T-cell (primary cell): ENCODE results near the gene SPATA25. TPM values are rescaled to one million over a fixed set of nuclear protein-coding genes. Genes with fewer than 3 reads are reported as not detected.

ENCODE experiments used
- ATAC-seq, 4 experiments: fragments of 200-7000 bp in 3 of 4; fragments of 150-1000 bp in 1 of 4; cut with Tn5 transposase; replicated peaks in 1 of 4; 1 replicate in 3 of 4; 2 replicates in 1 of 4; pipeline ENCODE4 v1.10.0; 2021; ENCODE audit warnings: moderate library complexity in 3 of 4, mild to moderate bottlenecking in 2 of 4, moderate number of reproducible peaks in 1 of 4
- CTCF ChIA-PET, 2 donors: fragments of 300-600 bp; sonication (Branson Sonifier 250); formaldehyde crosslinking; loops; one replicate each; lab custom pipeline; 2022; ENCODE audit warnings: antibody characterized with exemption in 2 of 2; lab: Charles Lee
- POLR2A ChIA-PET, 2 donors: fragments of 300-600 bp; sonication (Branson Sonifier 250); formaldehyde crosslinking; loops; one replicate each; lab custom pipeline; 2022; ENCODE audit warnings: antibody characterized with exemption in 2 of 2; lab: Charles Lee
- DNase-seq, 35 experiments: peaks; one replicate each; pipeline versions ENCODE4 v3.0.0 to v3.0.0-alpha.2; 2013 to 2023
- H3K27ac ChIP-seq: one replicate; pipeline ENCODE4 v1.5.1; 2013; ENCODE audit warnings: low read length
- H3K27me3 ChIP-seq, 2 experiments: replicated peaks in 1 of 2; 1 replicate in 1 of 2; 2 replicates in 1 of 2; pipeline versions ENCODE4 v1.6.1 to v1.7.0; 2013; ENCODE audit warnings: low read length in 1 of 2, mixed read lengths in 1 of 2; ENCODE audit not compliant: control insufficient read depth in 2 of 2, insufficient read depth in 2 of 2; ENCODE audit errors: extremely low read depth in 1 of 2
- H3K36me3 ChIP-seq, 2 donors: 1 replicate in 1 of 2; 2 replicates in 1 of 2; pipeline versions ENCODE4 v1.6.1 to v1.7.0; 2013; ENCODE audit warnings: low read length in 1 of 2; ENCODE audit not compliant: control insufficient read depth in 2 of 2, insufficient read depth in 1 of 2; ENCODE audit errors: extremely low read depth in 1 of 2
- H3K4me1 ChIP-seq, 2 experiments: 1 replicate in 1 of 2; 2 replicates in 1 of 2; pipeline versions ENCODE4 v1.6.1 to v1.7.0; 2013; ENCODE audit warnings: low read length in 2 of 2, mixed read lengths in 1 of 2; ENCODE audit not compliant: insufficient read depth in 2 of 2, control insufficient read depth in 1 of 2; ENCODE audit errors: extremely low read depth in 1 of 2
- H3K4me3 ChIP-seq, 2 donors: 1 replicate in 1 of 2; 2 replicates in 1 of 2; pipeline versions ENCODE4 v1.5.1 to v1.7.0; 2013; ENCODE audit warnings: mild to moderate bottlenecking in 2 of 2, low read length in 1 of 2, moderate library complexity in 1 of 2; ENCODE audit not compliant: control insufficient read depth in 1 of 2; ENCODE audit errors: extremely low read depth in 1 of 2
- H3K9me3 ChIP-seq: 2 replicates; pipeline ENCODE4 v1.7.0; 2013
- H3K27ac Mint-ChIP-seq, 2 donors: one replicate each; pipeline ENCODE4 v1.8.0; 2020 to 2021; ENCODE audit warnings: mild to moderate bottlenecking in 2 of 2, mixed read lengths in 2 of 2
- H3K27me3 Mint-ChIP-seq, 2 donors: one replicate each; pipeline ENCODE4 v1.8.0; 2021 to 2022; ENCODE audit warnings: mixed read lengths in 2 of 2
- H3K36me3 Mint-ChIP-seq: one replicate; pipeline ENCODE4 v1.8.0; 2021; ENCODE audit warnings: mixed read lengths
- H3K4me1 Mint-ChIP-seq, 3 donors: one replicate each; pipeline ENCODE4 v1.8.0; 2020 to 2022; ENCODE audit warnings: mixed read lengths in 3 of 3, mild to moderate bottlenecking in 1 of 3
- H3K4me3 Mint-ChIP-seq, 3 donors: one replicate each; pipeline ENCODE4 v1.8.0; 2020 to 2022; ENCODE audit warnings: mild to moderate bottlenecking in 3 of 3, mixed read lengths in 3 of 3, moderate library complexity in 3 of 3
- H3K9me3 Mint-ChIP-seq, 3 donors: one replicate each; pipeline ENCODE4 v1.8.0; 2020 to 2022; ENCODE audit warnings: mixed read lengths in 3 of 3
- WGBS: methylation state at CpG from one replicate; pipeline ENCODE4 v1.1.5; 2013; ENCODE audit warnings: missing lambda C conversion rate; ENCODE audit not compliant: insufficient coverage; 5-methylcytosine and 5-hydroxymethylcytosine counted together
- total RNA-seq, 35 experiments: library from RNA in 6 of 35; stranded (reverse) in 6 of 35; fragments of 120-200 nt in 1 of 35; gene quantifications; one replicate each; pipeline versions ENCODE4 v1.2.1 to v1.2.4 and lab custom pipeline; 2013 to 2026

SPATA25 gene
- 1 to 10 TPM in 4 of 5 donors, under 1 TPM in 1; 0.68 to 4.6 (median 3.6) TPM for total RNA-seq
- total RNA-seq (2013): 2.2 TPM
- total RNA-seq (lab: John Stamatoyannopoulos, UW): 0.18 to 3.9 (median 1.6) reads per million in 29 experiments

DNA sequence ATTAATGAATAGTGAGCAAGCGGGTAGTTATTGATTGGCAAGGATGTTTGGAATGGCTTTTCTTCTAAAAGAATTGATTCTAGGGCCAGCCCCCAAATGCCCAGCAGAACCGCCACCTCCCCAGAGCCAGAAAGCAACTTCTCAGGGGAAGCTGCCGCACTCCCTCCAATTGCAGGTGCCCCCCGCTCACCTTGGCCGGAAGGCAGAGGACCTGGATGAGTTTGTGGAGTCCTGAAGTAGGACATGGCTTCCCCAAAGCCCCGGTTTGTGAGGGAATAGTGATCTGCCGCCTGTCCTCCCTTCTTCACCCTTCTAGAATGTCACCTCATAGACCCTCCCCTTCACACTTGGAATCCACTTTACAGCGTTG, at the start of gene SPATA25:
TSS of gene SPATA25 (minus strand) at position 277 of the 370 bp plus-strand sequence. CDS start at position 245, 32 bp downstream.
- H3K4me3 Mint-ChIP-seq: no peak within 1 kb of the TSS
- ChIA-PET CTCF (no interaction called here), POLR2A (no interaction called here)
- no peaks in the 10 kb centered on the region for H3K27me3 ChIP-seq
- H3K4me3 ChIP-seq: no peak within 1 kb of the TSS
- H3K36me3 ChIP-seq: peaks cover 10 to 22% of the 10 kb centered on the region in 2 donors
- H3K27ac ChIP-seq: no peak within 1 kb of the TSS
- H3K36me3 Mint-ChIP-seq: peaks cover 16% of the 10 kb centered on the region
- H3K27ac Mint-ChIP-seq: peak within 1 kb of the TSS; percentile 36 to 52
- H3K9me3 Mint-ChIP-seq: no peaks in the 10 kb centered on the region
- WGBS: no CpG with 5 or more reads among the region's 8 CpGs
- ATAC-seq (no peak), DNase-seq (no peak)
- no peaks in the 10 kb centered on the region for H3K27me3 Mint-ChIP-seq
- H3K4me1 Mint-ChIP-seq: peaks cover 43 to 57% (median 56%) of the 10 kb centered on the region in 3 donors
- peaks cover 4 to 36% of the 10 kb centered on the region in 2 experiments for H3K4me1 ChIP-seq
- no peaks in the 10 kb centered on the region for H3K9me3 ChIP-seq

- WGBS: 0% methylated on average over 15 of the region's 21 CpGs
- POLR2A ChIA-PET: interaction anchor here (0.6 to 2.4 kb wide), 14 partner anchors 18 to 1743 kb away, joined by 4 to 25 read pairs (median 10); partner anchors contain the start of gene ZSWIM1 (in 1 of the 2)
- H3K9me3 Mint-ChIP-seq: no peaks in the 10 kb centered on the region
- peaks cover 5 to 39% of the 10 kb centered on the region in 2 donors for H3K36me3 ChIP-seq
- DNase-seq: peak in 8 of 35 experiments; percentile 16 to 47 (median 22)
- H3K27ac Mint-ChIP-seq: peak overlapping the region; percentile 95 to 98
- no peaks in the 10 kb centered on the region for H3K27me3 Mint-ChIP-seq
- peak overlapping the region; percentile 93 for H3K27ac ChIP-seq
- ATAC-seq: peak in 1 of 4 experiments; percentile 2
- H3K4me3 Mint-ChIP-seq: peak overlapping the region; percentile 87 to 97 (median 90)
- no peaks in the 10 kb centered on the region for H3K9me3 ChIP-seq
- no peaks in the 10 kb centered on the region for H3K27me3 ChIP-seq
- H3K36me3 Mint-ChIP-seq: peaks cover 25% of the 10 kb centered on the region
- peaks cover 21 to 42% (median 31%) of the 10 kb centered on the region in 3 donors for H3K4me1 Mint-ChIP-seq
- CTCF ChIA-PET: interaction anchor here (0.6 to 1.2 kb wide), 7 partner anchors 16 to 809 kb away, joined by 4 to 15 read pairs (median 4); no protein-coding TSS in a partner anchor
- H3K4me3 ChIP-seq: peak overlapping the region; percentile 98 to 100
- H3K4me1 ChIP-seq: peaks cover 5 to 32% of the 10 kb centered on the region in 2 experiments
Observed at GRCh38 chr20:45935416-45936046, 48.1 kb upstream of the SPATA25 start.

DNA sequence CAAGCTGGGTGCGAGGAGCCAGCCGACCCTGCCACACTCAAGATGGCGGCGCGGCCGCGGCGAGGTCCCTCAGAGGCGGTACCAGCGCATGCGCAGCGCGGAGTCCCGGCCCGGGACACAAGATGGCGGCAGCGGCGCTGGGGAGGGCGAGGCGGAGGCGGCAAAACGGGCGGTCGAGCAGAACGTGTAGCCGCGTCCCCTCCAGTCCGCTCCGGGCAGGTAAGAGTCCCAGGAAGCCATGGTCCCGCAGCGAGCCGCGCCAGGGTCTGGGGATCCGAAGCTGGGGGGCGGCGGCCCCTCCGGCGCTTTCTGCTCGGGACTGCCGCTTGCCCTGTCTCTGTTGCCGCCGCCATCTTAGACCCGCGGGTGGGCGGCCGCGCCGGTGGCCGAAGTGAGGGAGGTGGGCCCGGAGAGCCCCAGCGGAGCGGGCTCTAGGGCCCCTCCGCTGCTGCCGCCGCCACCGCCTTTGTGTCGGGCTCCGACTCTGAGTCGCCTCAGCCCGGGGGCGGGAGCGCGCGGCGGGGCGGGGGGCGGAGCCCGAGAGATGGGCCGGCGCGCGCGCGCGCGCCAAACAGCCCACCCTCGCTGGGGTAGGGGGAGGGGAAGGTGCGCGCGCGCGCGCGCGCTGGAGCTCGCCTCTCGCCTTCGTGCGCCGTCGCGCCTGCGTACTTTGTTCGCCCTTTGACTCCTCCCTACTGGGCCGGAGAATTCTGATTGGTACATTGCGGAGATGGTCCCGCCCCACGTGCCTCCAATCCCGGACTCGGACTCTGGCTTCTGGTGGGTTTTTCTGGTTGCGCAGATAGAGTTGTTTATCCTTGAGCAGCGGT, 47.4 kb upstream of the SPATA25 start, which contains the start of gene PCIF1:
TSS of gene PCIF1 (plus strand) at position 98 of the 830 bp plus-strand sequence. CDS start 4,317 bp downstream, outside the sequence.
- Mint-ChIP-seq H3K27ac (peak within 1 kb of the TSS; percentile 95 to 98), H3K27me3 (no peaks in the 10 kb centered on the region), H3K36me3 (peaks cover 19% of the 10 kb centered on the region), H3K9me3 (no peaks in the 10 kb centered on the region), H3K4me3 (peak within 1 kb of the TSS; percentile 93 to 97 (median 97)), H3K4me1 (peaks cover 21 to 42% (median 31%) of the 10 kb centered on the region in 3 donors)
- Histone ChIP-seq H3K27me3 (no peaks in the 10 kb centered on the region), H3K4me1 (peaks cover 5 to 32% of the 10 kb centered on the region in 2 experiments), H3K9me3 (no peaks in the 10 kb centered on the region), H3K36me3 (peaks cover 5 to 32% of the 10 kb centered on the region in 2 donors), H3K4me3 (peak within 1 kb of the TSS; percentile 98 to 100), H3K27ac (peak within 1 kb of the TSS; percentile 99)
- DNase-seq (peak; percentile 94 to 100 (median 97)), ATAC-seq (peak; percentile 81 to 83 (median 82))
- ChIA-PET POLR2A (interaction anchor here (0.6 to 2.4 kb wide), 15 partner anchors 19 to 1742 kb away, joined by 3 to 25 read pairs (median 8); partner anchors contain the start of gene ZSWIM1 (in 1 of the 2)), CTCF (interaction anchor here (0.6 to 1.2 kb wide), 7 partner anchors 17 to 810 kb away, joined by 3 to 15 read pairs (median 4); no protein-coding TSS in a partner anchor)
- WGBS: under 1% methylated on average over 66 of the region's 102 CpGs

DNA sequence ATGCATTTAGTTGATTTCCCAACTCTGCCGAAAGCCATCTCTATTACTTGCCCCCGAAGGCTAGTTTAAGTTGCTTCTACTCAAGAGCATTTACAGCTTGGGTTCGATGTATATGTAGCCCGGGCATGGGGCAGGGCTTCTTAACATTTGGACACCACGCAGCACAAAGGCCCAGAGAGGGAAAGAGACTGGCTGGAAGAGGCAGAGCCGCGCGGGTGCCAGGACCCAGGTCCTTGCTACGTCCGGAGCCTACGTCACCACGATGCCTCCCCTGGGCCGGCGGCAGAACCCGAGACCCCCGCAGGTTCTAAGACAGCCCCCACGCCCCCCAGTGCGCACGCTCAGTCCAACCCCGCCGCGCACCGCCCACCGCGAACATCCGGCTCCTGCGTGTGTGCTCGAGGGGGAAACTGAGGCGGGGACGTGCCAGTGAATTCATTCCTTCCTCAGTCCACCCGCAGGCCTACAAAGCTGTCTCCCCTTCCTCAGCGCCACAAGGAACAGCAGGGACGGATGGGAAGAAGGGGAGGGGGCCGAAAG, 46.7 kb upstream of the SPATA25 start:
- POLR2A ChIA-PET: interaction anchor here (0.6 to 2.4 kb wide), 5 partner anchors 36 to 157 kb away, joined by 3 to 25 read pairs (median 4); partner anchors contain the start of gene ZSWIM1 (in 1 of the 2)
- CTCF ChIA-PET: interaction anchor here (0.5 to 1.2 kb wide), 10 partner anchors 18 to 135 kb away, joined by 3 to 15 read pairs (median 3); partner anchors contain the start of genes CTSA (in 1 of the 2), NEURL2 (in 1 of the 2) and ZNF335 (in 1 of the 2)
- DNase-seq (peak in 8 of 35 experiments; percentile 10 to 45 (median 30)), ATAC-seq (peak; percentile 4 to 16 (median 8))
- Histone ChIP-seq H3K4me1 (peaks cover 5 to 32% of the 10 kb centered on the region in 2 experiments), H3K27ac (peak overlapping the region; percentile 99), H3K36me3 (peaks cover 3 to 25% of the 10 kb centered on the region in 2 donors), H3K9me3 (no peaks in the 10 kb centered on the region), H3K4me3 (peak overlapping the region; percentile 85 to 100), H3K27me3 (no peaks in the 10 kb centered on the region)
- WGBS: 1% methylated on average over 28 of the region's 34 CpGs
- Mint-ChIP-seq H3K27me3 (no peaks in the 10 kb centered on the region), H3K36me3 (peaks cover 14% of the 10 kb centered on the region), H3K27ac (peak overlapping the region; percentile 95 to 97), H3K4me3 (peak overlapping the region; percentile 93 to 97 (median 97)), H3K9me3 (no peaks in the 10 kb centered on the region), H3K4me1 (peaks cover 16 to 39% (median 31%) of the 10 kb centered on the region in 3 donors)

GRCh38 chr20:45933266-45934045, 46.0 kb upstream of the SPATA25 start:
- ATAC-seq (peak in 2 of 4 experiments; percentile 10 to 12), DNase-seq (peak; percentile 16 to 73 (median 39))
- WGBS: 13% methylated on average over 17 of the region's 22 CpGs
- Histone ChIP-seq H3K9me3 (no peaks in the 10 kb centered on the region), H3K36me3 (peaks cover 0 to 18% of the 10 kb centered on the region in 2 donors), H3K27me3 (no peaks in the 10 kb centered on the region), H3K4me1 (peaks cover 5 to 32% of the 10 kb centered on the region in 2 experiments), H3K27ac (peak overlapping the region; percentile 99), H3K4me3 (peak overlapping the region; percentile 85 to 100)
- ChIA-PET CTCF (interaction anchor here (0.5 to 1.2 kb wide), 7 partner anchors 29 to 117 kb away, joined by 3 to 9 read pairs (median 3); partner anchors contain the start of genes CTSA (in 1 of the 2), NEURL2 (in 1 of the 2) and ZNF335 (in 1 of the 2)), POLR2A (interaction anchor here (0.7 to 2.4 kb wide), 4 partner anchors 37 to 1899 kb away, joined by 3 to 23 read pairs (median 3); no protein-coding TSS in a partner anchor)
- H3K4me1 Mint-ChIP-seq: peaks cover 15 to 38% (median 30%) of the 10 kb centered on the region in 3 donors
- H3K4me3 Mint-ChIP-seq: peak overlapping the region; percentile 93 to 97 (median 97)
- peak overlapping the region; percentile 95 to 97 for H3K27ac Mint-ChIP-seq
- peaks cover 12% of the 10 kb centered on the region for H3K36me3 Mint-ChIP-seq
- H3K27me3 Mint-ChIP-seq: no peaks in the 10 kb centered on the region
- no peaks in the 10 kb centered on the region for H3K9me3 Mint-ChIP-seq
